ENCODE data around the gene RALGAPB. TPM values are rescaled to one million over a fixed set of nuclear protein-coding genes. Genes with fewer than 3 reads are reported as not detected.
A peak's percentile ranks its signal among the peaks of the same experiment; 100 is the strongest.

RALGAPB gene
- total RNA-seq, 1 donor from 2014 or later, result 48.4 TPM

DNA sequence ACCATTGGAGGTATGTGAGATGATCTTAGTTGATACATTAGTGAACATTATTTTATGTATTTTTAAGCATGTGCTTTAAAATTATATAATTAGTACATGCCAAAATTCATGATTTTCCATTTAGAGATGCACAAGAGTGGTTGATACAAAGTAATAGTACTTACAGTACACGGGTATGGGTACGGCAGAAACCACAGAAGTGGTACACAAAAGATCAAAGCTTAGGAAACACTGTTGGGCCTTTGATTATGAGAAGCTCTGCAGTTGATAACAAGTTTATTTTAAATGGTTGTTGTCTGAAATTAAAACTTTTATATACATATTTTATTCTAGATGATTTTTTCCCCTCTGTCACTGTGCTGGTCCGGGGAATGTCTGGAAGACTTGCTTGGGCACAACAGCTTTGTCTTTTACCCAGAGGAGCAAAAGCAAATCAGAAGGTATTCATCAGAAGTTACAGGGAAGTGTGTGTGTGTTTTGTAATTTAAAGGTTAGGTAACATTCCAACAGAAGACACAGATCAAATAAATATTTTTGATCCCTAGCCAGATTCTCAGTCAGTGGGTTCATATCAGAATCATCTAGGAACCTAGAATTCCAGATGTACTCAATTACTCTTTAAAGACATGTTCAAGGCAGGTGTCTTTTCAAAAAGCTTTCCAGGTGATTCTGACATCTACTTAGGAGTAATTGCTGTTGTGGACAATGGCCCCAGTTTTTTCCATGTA is 75.9 kb downstream of the RALGAPB start:
- DNase-seq (ENCODE audit: low read depth), result no peak

DNA sequence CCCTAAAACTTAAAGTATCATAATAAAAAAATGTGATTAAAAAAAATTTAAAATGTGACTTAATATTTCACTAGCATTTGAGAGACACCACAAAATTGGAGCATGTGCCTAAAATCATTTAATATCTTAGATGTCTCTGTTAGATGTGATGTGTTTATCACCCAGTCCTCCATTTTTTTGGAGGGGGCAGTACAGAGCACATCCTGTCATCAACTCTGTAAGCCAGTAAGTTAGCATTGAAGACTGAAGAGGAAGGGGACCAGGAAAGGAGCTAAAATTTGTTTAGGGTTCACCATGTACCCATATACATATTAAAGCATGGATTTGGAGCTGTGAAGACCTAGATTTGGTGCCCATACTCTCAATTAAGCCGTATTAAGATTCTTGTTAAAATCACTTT is 77.6 kb downstream of the RALGAPB start:
- DNase-seq (ENCODE audit: low read depth), result no peak

DNA sequence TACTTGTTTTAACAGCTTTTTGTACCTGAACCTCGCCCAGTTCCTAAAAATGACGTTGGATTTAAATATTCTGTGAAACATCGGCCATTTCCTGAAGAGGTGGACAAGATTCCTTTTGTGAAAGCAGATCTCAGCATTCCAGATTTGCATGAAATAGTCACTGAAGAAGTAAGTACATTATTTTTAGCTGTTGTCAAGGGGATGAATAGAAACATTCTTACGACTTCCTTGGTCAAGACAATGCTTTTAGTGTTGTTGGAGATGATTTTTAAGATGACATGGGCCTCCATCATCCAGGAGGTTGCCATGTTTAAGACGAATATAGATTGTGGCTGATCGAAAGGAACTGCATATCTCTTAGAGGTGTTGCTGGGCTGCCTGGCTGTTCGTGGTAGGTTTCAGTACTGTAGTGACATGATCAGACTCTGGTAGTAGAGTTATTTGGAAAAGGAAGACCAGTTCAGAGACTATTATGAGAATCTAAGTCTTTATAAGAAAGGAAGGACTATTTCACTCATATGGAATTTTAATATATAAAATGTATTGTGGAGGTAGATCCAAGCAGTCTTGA is 78.5 kb downstream of the RALGAPB start:
- DNase-seq (ENCODE audit: low read depth), result no peak

DNA sequence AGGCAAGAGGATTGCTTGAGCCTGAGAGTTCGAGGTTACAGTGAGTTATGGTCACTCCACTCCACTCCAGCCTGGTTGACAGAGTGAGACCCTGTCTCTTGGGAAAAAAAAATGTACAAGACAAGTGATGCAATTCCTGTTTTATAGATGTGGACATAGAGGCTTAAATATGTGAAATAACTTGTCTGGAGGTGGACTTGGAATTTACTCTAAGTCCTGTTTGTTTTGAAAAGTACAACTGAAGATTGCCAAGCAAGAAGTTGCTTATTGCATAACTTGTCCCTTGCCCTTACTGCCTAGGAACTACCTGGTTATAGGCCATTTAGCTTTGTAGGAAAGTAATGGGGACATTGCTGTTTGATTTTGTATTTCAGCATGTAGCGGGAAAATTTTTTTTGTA is 82.3 kb downstream of the RALGAPB start:
- DNase-seq (ENCODE audit: low read depth), result peak; percentile 31

DNA sequence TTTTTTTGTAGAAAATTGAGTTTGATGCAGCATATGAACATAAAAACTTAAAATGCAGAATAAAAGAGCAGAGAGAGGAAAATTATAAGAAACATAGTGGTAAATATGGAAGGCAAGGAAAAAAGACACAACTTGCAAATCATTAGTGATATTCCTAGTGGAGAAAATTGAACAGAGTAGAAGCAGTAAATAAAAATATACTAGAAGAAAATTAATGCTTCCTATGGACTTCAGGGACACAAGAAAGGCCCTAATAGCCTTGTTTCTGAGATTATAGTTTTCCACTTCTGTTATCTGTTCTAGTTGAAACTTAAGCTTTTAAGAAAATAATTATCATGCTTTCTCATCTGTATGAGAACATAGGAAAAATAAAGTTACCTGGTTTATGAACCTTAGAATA is 82.8 kb downstream of the RALGAPB start:
- no peak for DNase-seq (ENCODE audit: low read depth)

DNA sequence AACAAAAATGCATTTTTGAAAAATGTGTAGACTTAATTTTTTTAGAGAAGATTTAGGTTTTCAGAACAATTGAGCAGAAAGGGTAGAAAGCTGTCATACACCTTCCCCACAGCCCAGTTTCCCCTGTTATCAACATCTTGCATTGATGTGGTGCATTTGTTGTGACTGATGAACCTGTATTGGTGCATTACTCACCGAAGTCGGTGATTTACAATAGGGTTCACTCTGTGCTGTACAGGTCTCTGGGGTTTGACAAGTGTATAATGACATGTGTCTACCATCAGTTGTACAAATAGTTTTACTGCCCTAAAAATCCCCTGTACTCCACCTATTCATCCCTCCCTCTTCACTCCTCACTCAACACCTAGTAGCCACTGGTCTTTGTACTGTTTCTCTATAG is 84.5 kb downstream of the RALGAPB start:
- DNase-seq (ENCODE audit: low read depth), result no peak

DNA sequence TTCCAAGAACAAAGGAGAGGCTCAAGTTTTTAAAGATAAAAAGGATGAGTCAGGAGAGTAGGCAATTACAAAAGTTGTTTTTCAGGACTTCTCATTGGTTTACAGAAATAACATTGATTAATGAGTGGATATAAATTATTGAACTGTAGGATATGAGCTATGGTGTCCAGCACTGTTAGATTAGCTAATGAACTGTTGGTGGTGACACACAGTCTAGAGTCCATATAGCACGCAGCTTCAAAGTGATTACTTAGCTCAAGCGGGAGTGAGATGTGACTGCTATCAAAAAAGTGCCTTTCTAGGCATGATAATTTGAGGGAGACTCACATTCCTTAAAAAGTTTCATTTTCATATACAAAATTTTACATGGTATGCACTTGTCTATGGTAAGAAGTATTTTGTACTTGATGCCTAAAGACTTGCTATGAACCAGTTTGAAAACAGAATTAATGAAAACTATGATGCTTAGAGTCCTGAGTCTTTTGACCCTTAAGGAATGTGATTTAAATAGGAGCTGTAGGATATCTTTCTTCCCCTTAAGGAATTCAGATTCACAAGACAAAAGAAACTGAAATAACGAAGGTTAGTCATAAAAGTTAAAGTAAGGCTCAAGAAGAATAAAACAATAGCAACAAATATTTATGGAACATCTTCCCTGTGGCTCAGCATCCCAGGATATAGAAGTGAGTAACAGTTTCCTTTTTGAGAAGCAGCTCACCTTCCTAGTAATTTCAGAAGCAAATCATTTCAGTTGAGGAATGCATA is 86.1 kb downstream of the RALGAPB start:
- no peak for DNase-seq (ENCODE audit: low read depth)

DNA sequence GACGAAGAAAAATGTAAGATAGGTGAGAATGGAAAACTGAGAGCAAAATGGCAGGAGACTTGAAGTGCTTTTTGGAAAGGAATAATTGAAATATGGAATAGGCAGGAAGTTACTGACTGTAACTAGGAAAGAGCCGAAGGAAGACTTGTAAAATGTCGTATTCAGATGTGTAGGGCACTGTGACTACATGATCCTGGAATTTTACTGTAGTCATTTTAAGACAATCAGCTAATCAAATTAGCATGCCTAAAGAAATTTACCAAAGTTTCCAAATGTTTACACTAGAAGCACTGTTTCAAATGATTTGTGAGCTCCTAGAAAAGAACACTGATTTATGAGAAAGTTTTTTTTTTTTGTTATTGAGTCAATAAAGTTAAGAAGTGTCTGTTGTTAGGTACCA is 87.1 kb downstream of the RALGAPB start:
- DNase-seq (ENCODE audit: low read depth), result no peak

DNA sequence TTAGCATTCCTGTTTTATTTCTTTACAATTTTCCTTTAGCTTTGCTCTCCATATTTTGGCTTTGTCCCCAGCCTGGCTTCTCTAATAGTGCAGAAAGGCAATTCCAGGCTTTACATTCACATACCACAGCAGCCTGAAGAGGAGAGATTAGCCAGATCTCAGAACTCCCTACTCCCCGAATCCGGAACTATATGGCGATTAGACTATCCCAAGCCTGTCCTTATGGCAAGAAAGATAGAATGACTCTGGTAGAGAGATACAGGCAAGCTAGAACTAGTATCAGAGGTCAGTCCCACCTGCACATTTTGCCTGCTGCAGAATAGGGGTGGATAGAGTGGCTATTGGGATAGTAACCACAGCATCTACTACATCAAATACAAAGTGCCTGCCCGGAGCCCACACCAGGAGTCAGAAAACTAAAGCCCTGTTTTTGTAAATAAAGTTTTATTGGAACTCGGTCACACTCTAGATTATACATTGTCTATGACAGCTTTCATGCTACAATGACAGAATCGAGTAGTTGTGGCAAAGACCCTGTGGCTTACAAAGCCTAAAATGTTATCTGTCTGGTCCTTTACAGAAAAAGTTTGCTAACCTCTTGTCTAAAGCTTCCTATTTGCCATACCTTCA is 91.3 kb downstream of the RALGAPB start:
- no peak for DNase-seq (ENCODE audit: low read depth)

DNA sequence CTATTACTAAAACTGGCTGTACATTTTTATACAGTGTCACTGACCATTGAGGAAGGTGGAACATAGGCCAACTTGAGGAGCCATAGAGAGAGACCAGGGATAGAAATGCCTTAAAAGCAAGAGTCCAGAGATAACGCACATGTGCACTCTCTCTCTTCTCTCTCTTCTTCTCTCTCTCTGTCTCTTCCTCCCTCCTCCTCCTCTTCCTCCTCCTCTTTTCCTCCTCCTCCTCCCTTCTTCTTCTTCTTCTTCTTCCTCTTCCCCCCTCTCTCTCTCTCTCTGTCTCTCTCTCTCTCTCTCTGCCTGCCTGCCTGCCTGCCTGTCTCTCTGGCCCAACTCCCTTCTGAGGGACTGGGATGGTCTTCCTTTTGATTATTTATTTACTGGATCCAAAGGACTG is 92.0 kb downstream of the RALGAPB start:
- DNase-seq (ENCODE audit: low read depth), result no peak

DNA sequence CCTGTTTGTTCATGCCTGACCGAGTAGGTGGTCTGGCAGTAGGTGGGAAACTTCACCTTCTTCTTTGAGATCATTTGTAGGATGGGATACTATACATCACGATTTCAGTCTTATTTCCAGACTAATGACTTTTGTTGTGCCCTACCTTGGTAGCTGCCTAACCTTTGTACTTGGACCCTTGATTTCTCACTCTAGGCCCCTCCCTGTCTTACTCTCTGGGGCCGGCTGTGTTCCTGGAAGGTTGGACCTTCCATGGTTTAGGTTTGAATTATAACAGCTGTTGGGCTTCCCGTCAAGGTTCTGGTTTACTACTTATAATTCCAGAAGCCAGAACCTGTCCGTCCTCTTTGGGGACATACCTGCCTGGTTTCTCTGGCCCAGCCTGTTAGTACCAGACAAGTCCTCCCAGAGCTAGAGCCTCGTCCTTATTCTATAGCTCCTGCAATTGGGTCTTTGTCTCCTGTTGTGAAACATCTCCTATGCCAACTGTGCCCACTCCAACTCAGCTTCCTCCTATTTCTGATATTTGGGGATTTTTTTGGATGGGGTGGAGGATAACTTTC is 93.5 kb downstream of the RALGAPB start:
- no peak for DNase-seq (ENCODE audit: low read depth)

DNA sequence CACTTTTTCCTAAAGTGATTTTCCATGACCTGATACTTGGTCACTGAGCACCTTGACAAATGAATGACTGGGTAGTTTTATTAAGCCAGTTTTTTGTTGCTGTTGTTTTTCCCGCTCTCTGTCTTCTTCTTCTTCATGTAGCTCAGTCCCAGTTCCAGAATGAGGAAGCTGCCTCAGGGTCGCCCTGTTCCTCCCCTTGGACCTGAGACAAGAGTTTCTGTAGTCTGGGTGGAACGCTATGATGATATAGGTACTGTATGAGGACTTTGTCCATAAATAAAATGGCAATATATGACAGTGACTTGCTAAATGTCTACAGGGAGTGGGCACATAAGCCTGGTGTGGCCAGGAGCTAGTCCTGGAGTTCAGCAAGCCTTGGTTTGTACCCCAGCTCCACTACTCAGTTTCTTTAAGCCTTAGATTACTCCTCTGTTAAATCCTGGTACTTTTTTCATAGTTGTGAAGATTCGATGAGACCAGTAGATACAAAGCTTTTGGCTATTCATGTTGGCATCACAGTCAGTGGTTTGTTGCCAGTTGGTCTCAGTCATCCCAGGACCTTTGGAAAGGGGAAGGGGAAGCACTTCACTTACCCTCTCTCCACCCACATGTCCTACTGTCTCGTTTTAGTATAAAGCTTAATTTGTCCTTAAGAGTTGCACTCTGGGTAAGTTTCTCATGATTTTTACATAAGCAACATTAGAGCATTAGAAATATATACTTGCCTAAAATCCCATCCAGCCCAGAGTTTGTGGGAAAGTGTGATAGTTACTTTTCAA is 97.3 kb downstream of the RALGAPB start:
- no peak for DNase-seq (ENCODE audit: low read depth)

DNA sequence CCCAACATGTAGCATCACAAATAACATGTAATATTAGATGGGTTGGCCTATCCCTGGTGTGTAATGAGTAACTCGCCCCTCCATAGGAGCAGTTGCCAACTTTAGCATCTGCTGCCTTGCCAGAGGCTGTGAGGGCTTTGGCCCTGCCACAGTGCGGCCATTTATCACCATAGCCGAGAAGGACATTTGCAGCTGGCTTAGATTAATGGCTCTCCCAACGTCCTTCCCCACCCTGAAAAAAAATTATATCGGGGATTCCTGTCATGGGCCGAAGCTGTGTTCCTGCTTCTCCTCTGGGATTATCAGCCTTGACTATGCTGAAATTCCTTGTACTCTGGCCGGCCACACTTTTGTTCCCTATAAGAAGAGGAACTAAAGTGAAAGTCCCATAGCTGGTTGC is 100.8 kb downstream of the RALGAPB start:
- DNase-seq (ENCODE audit: low read depth), result no peak

DNA sequence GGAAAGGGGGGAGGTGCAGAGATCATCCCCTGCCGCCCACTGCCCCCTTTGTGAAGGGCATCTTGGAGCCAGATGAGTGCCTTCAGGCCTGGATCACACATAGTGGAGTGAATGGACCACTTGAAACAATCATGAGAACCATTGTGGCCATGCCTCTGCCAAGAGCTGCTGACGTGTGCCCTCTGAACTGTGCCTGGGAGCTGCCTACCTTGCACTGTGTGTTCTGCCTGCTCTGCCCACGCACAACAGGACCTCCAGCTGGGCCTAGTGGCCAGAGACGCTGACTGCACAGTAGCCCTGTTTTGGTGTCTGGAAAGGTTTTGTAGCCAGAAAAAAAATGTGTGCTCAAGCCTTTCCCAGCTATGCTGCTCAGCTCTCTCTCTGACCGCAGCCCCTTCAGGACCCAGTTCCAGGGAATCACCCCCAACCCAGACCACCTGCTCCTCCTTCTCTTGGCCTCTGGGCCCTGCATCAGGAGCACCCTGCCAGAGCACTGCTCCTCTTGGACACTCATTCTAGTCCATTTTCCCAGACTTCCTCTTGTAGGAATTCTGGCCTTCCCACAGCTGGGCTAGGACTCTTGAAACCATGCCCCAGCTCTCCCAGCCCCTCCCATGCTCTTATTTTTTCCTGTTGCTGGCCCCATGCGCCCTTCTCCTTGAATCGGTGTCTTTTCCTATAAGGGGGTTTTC is 106.7 kb downstream of the RALGAPB start:
- DNase-seq (ENCODE audit: low read depth), result peak; percentile 70

DNA sequence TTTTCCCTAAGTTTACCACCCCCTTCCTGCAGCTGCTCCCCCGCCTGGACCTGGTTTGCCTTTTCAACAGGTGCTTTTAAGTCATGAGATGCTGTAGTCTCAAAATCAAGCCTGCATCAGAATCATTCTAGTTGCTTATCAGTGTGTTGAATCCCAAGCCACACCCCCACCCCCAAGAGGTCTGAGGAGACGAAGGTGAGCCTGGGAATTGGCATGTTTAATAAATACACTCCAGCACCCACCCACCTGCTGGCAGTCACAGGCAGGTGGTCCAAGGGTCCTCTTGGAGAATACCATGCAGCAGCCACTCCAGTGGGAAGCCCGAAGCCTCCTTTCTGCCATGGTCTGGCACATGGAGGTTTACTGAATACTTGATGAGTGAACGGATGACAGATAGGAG is 107.3 kb downstream of the RALGAPB start:
- no peak for DNase-seq (ENCODE audit: low read depth)

DNA sequence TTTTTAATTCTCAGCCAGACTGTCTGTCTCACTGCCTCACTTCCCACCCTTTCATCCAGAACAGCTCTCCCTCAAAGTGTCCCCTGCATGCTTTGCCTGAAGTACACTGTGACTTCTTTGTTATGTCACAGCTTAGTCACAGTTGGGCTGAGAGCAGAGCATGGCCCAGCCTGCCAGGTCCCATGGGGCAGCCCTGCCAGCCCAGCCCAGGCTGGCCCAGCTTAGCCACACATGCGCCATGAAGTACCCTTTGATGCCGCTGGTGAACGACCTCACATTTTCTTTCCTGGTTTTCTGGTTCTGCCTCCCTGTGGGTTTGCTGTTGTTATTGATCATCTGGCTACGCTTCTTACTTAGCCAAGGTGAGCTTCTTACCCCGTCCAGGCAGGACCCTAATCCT is 108.4 kb downstream of the RALGAPB start, which contains the start of gene ADIG:
Gene ADIG, plus strand, starts transcription at position 185 of the 400 bp plus-strand sequence. Its CDS starts 54 bp downstream, at position 239.
- DNase-seq (ENCODE audit: low read depth), result peak; percentile 29

DNA sequence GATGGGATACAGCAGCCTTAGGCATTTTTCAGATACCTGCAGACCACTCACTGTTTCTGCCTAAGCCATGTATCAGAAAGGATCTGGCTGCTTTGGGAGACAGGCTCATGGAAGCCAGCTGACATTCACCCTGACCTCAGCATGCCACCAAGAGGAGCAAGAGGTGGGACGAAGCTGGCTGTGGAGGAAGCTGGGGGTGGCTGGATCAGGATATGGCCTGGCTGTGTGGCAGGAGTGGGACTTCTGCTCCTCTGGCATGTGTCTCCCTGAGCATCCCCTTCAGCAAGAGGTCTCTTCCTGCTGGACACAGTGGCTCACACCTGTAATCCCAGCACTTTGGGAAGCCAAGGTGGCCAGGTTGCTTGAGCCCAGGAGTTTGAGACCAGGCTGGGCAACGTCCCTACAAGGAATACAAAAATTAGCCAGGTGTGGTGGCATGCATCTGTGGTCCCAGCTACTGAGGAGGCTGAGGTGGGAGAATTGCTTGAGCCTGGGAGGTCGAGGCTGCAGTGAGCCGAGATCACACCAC is 109.3 kb downstream of the RALGAPB start:
- no peak for DNase-seq (ENCODE audit: low read depth)

DNA sequence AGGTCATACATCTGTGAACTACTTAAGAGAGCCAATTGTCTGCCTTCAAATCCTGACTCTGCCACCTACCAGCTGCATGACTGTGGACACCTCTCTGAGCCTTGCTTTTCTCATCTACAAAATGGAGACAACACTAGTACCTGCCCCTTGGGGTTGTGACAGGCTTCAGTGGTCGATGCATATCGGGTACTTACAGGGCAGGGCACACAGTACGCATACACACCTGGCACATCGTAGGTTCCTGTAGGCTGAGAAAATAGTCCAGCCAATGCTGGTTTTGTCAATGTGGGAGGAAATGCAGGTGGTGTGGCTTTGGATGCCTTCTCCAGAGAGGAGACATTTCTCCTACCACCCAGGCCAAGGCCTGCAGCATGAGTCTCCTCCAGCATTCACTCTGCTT is 110.7 kb downstream of the RALGAPB start:
- no peak for DNase-seq (ENCODE audit: low read depth)

DNA sequence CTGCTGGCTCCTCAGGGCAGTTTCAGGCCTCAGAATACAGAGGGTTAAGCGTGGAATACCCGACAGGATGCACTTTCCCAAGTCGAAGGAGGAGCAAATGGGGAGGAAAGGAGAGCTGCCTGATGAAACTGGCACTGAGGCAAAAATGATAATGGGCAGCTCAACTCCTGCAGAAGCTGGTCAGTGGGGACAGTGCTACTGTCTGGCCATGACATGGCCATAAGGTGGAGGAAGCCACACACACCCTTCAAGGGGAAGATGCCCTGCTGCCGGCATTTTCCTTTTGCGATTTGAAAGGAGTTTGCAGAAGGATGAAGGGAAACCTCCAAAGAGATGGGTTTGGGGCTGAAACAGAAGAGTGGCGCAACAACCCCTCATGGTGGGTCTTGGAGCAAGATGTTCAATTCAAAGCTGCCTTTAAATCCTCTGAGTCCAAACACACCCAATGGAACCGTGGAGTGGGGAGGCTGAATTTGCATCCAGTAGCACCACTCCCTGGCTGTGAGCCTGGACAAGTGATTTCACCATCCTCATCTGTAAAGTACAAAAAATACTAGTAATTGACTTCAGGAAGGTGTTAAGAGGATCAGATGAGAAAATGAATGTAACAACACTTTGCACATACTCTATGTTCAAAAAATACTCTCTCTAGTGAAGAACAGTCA is 111.6 kb downstream of the RALGAPB start:
- DNase-seq (ENCODE audit: low read depth), result no peak
